Suprapubic skin (tissue), 4 donors: ENCODE results near the gene TMUB1. TPM values are rescaled to one million over a fixed set of nuclear protein-coding genes. Genes with fewer than 3 reads are reported as not detected.

Experiments
- DNase-seq, 2 donors: peaks; one replicate each; pipeline ENCODE4 v3.0.0-alpha.2; 2019; ENCODE audit warnings: low spot score in 2 of 2
- H3K27ac ChIP-seq: fragments of 200-600 bp; sonication (generic); one replicate; pipeline ENCODE4 v1.5.1; 2019
- H3K27me3 ChIP-seq: fragments of 200-600 bp; sonication (generic); one replicate; pipeline ENCODE4 v1.5.1; 2019
- H3K36me3 ChIP-seq: fragments of 200-600 bp; sonication (generic); one replicate; pipeline ENCODE4 v1.5.1; 2019
- H3K4me1 ChIP-seq: fragments of 200-600 bp; sonication (generic); one replicate; pipeline ENCODE4 v1.5.1; 2019
- H3K4me3 ChIP-seq: fragments of 200-600 bp; sonication (generic); one replicate; pipeline ENCODE4 v1.5.1; 2019; ENCODE audit warnings: mild to moderate bottlenecking
- H3K9me3 ChIP-seq: fragments of 200-600 bp; sonication (generic); one replicate; pipeline ENCODE4 v1.5.1; 2019
- EP300 ChIP-seq: sonication (generic); formaldehyde crosslinking; IDR thresholded peaks from one replicate; pipeline ENCODE4 v1.6.1; 2017; ENCODE audit warnings: antibody characterized with exemption
- POLR2A ChIP-seq, 2 donors: fragments of 450-650 bp; IDR thresholded peaks; one replicate each; pipeline ENCODE4 v1.6.1; 2017; ENCODE audit warnings: antibody characterized with exemption in 2 of 2, mild to moderate bottlenecking in 2 of 2, moderate library complexity in 2 of 2
- POLR2AphosphoS5 ChIP-seq, 3 donors: sonication (generic); formaldehyde crosslinking; IDR thresholded peaks; one replicate each; pipeline ENCODE4 v1.6.1; 2017; ENCODE audit warnings: antibody characterized with exemption in 3 of 3
- WGBS: methylation state at CpG from one replicate; pipeline ENCODE4 v1.1.5; 2018; 5-methylcytosine and 5-hydroxymethylcytosine counted together
- total RNA-seq, 4 donors: library from RNA; depleted of rRNA; stranded (reverse); fragments of >200 nt; gene quantifications; one replicate each; pipeline ENCODE4 v1.1.0, GENCODE V29; 2016
- TF ChIP-seq, protein P1 (sequence below), 2 donors: fragments of 200-600 bp in 1 of 2; fragments of 450-650 bp in 1 of 2; sonication (generic) in 1 of 2; IDR thresholded peaks; one replicate each; pipeline ENCODE4 v1.5.1; 2016 to 2019; ENCODE audit warnings: antibody characterized with exemption in 2 of 2, mild to moderate bottlenecking in 1 of 2, moderate library complexity in 1 of 2

The TMUB1 gene
- total RNA-seq, 4 donors from 2014 or later = 32.5 to 50.3 (median 45.7) TPM

DNA sequence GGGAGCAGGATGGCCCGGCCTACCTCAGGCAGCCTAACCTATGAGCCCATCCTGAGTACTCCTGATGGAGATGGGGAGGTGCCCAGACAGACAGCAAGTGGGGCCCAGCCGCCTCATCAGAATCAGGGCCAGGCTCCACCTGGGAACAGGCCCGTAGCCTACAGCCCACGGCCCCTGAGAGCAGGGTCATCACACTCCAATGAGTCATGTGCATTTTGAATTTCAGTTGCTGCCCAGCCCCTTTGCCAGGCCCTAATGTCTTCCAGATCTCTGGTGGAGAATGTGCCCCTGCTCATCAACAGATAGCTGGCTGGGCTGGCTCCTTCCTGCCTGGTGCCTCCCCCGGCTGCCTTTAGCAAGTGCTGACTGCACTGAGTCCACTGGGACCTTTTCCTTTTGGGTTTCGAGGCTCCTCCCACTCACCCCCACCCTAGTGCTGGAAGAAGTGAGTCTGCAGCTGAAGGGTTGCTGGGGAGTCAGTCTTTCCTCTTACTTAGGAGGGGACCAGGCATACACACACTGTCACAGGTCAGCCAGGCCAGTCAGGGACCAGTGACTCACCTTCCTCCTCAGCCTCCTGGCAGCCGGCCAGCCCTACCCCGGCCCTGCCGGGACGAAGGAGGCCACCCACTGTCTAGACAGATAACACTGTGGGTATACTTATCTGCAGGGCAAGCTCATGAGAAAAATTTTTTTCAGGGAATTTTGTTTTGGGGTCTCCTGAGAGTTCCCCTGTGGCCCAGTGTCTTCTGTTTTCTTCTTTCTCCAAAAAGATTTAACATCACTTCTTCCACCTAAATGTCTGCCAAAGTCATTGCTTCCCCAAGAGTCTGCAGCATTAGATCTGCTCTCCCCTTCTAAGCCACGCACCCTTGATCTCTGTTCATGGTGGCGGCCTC is 44.1 kb downstream of the TMUB1 start:
- DNase-seq = no peak
- Histone ChIP-seq H3K4me3 (no peak overlapping the region), H3K27ac (peak overlapping the region; percentile 41), H3K27me3 (no peaks in the 10 kb centered on the region), H3K36me3 (peaks cover 64% of the 10 kb centered on the region), H3K4me1 (peaks cover 18% of the 10 kb centered on the region), H3K9me3 (no peaks in the 10 kb centered on the region)
- TF ChIP-seq EP300 (no peak), POLR2AphosphoS5 (IDR thresholded peaks at IDR 0.05) (no peak), POLR2A (IDR thresholded peaks at IDR 0.05) (no peak)
- TF ChIP-seq, protein P1, sequence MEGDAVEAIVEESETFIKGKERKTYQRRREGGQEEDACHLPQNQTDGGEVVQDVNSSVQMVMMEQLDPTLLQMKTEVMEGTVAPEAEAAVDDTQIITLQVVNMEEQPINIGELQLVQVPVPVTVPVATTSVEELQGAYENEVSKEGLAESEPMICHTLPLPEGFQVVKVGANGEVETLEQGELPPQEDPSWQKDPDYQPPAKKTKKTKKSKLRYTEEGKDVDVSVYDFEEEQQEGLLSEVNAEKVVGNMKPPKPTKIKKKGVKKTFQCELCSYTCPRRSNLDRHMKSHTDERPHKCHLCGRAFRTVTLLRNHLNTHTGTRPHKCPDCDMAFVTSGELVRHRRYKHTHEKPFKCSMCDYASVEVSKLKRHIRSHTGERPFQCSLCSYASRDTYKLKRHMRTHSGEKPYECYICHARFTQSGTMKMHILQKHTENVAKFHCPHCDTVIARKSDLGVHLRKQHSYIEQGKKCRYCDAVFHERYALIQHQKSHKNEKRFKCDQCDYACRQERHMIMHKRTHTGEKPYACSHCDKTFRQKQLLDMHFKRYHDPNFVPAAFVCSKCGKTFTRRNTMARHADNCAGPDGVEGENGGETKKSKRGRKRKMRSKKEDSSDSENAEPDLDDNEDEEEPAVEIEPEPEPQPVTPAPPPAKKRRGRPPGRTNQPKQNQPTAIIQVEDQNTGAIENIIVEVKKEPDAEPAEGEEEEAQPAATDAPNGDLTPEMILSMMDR (IDR thresholded peaks at IDR 0.05) = no peak
- 31% methylated on average over 6 of the region's 12 CpGs for WGBS

- no peak overlapping the region for H3K4me3 ChIP-seq
- H3K27me3 ChIP-seq = no peaks in the 10 kb centered on the region
- no peaks in the 10 kb centered on the region for H3K9me3 ChIP-seq
- no peak for TF ChIP-seq EP300
- TF ChIP-seq POLR2A (IDR thresholded peaks at IDR 0.05) = no peak
- TF ChIP-seq POLR2AphosphoS5 (IDR thresholded peaks at IDR 0.05) = no peak
- TF ChIP-seq, protein P1 (IDR thresholded peaks at IDR 0.05) = no peak
- H3K36me3 ChIP-seq = peaks cover 57% of the 10 kb centered on the region
- WGBS = 95% methylated on average over 17 of the region's 17 CpGs
- H3K27ac ChIP-seq = no peak overlapping the region
- peaks cover 20% of the 10 kb centered on the region for H3K4me1 ChIP-seq
- DNase-seq = no peak
Measured at GRCh38 chr7:151035902-151036301, 47.4 kb downstream of the TMUB1 start.

- Histone ChIP-seq H3K9me3 (no peaks in the 10 kb centered on the region), H3K36me3 (peaks cover 56% of the 10 kb centered on the region), H3K4me1 (peaks cover 20% of the 10 kb centered on the region), H3K27me3 (no peaks in the 10 kb centered on the region), H3K27ac (no peak overlapping the region), H3K4me3 (no peak overlapping the region)
- WGBS = 80% methylated on average over 13 of the region's 21 CpGs
- no peak for DNase-seq
- TF ChIP-seq POLR2A (IDR thresholded peaks at IDR 0.05) (no peak), EP300 (no peak), POLR2AphosphoS5 (IDR thresholded peaks at IDR 0.05) (no peak)
- TF ChIP-seq, protein P1 (IDR thresholded peaks at IDR 0.05) = no peak
Measured at GRCh38 chr7:151035026-151035717, 48.1 kb downstream of the TMUB1 start.

GRCh38 chr7:151034312-151035025 is 48.8 kb downstream of the TMUB1 start:
- H3K27ac ChIP-seq = no peak overlapping the region
- H3K27me3 ChIP-seq = no peaks in the 10 kb centered on the region
- 95% methylated on average over 10 of the region's 21 CpGs for WGBS
- no peak for TF ChIP-seq EP300
- TF ChIP-seq POLR2A (IDR thresholded peaks at IDR 0.05) = no peak
- TF ChIP-seq, protein P1 (IDR thresholded peaks at IDR 0.05) = no peak
- no peak for TF ChIP-seq POLR2AphosphoS5 (IDR thresholded peaks at IDR 0.05)
- H3K9me3 ChIP-seq = no peaks in the 10 kb centered on the region
- H3K4me3 ChIP-seq = no peak overlapping the region
- H3K4me1 ChIP-seq = peaks cover 16% of the 10 kb centered on the region
- H3K36me3 ChIP-seq = peaks cover 56% of the 10 kb centered on the region
- DNase-seq = no peak
